HEK293 (cell line): ENCODE data around the gene AGO3.
A peak's percentile ranks its signal among the peaks of the same experiment; 100 is the strongest.

ENCODE experiments used
- CTCF ChIA-PET: fragments of 350-600 bp; formaldehyde crosslinking; extraction: SDS; loops from one replicate; lab custom pipeline; 2021; ENCODE audit warnings: antibody characterized with exemption; lab: Yijun Ruan, JAX
- POLR2A ChIA-PET: fragments of 300-600 bp; formaldehyde crosslinking; extraction: SDS; loops from one replicate; lab custom pipeline; 2020; ENCODE audit warnings: antibody characterized with exemption, inconsistent platforms; lab: Yijun Ruan, JAX
- H3K27ac ChIP-seq: fragments of 200-500 bp; sonication (Bioruptor generic); 2 replicates; pipeline ENCODE4 v1.5.1; 2014; ENCODE audit warnings: low read depth, low read length, control low read depth, inconsistent platforms; ENCODE audit errors: extremely low read depth
- H3K36me3 ChIP-seq, 2 experiments: fragments of 200-500 bp in 1 of 2; sonication (Bioruptor generic) in 1 of 2; 1 replicate in 1 of 2; 2 replicates in 1 of 2; pipeline ENCODE4 v1.5.1; 2014 to 2017; ENCODE audit warnings: inconsistent platforms in 2 of 2, low read length in 2 of 2; ENCODE audit not compliant: control insufficient read depth in 2 of 2, insufficient read depth in 1 of 2
- H3K4me1 ChIP-seq: fragments of 200-500 bp; sonication (Bioruptor generic); 2 replicates; pipeline ENCODE4 v1.5.1; 2014; ENCODE audit warnings: mild to moderate bottlenecking, low read length, inconsistent platforms; ENCODE audit not compliant: control insufficient read depth, insufficient read depth
- H3K4me3 ChIP-seq: 2 replicates; pipeline ENCODE4 v1.5.1; 2011; ENCODE audit warnings: low read depth, mild to moderate bottlenecking, control low read depth, low read length, moderate library complexity
- H3K9me3 ChIP-seq: fragments of 200-500 bp; sonication (Bioruptor generic); 2 replicates; pipeline ENCODE4 v1.5.1; 2014; ENCODE audit warnings: low read depth, low read length, inconsistent platforms; ENCODE audit not compliant: control insufficient read depth, insufficient read depth
- IKZF3 ChIP-seq: fragments of 450-650 bp; IDR thresholded peaks from 2 replicates; pipeline ENCODE4 v1.5.0; 2018; ENCODE audit warnings: missing biosample characterization, mild to moderate bottlenecking, missing genetic modification characterization, moderate library complexity
- KLF1 ChIP-seq: fragments of 450-650 bp; formaldehyde crosslinking; IDR thresholded peaks from 2 replicates; pipeline ENCODE4 v1.5.1; 2016; ENCODE audit warnings: missing biosample characterization, missing genetic modification characterization
- MYNN ChIP-seq: fragments of 450-650 bp; formaldehyde crosslinking; IDR thresholded peaks from 2 replicates; pipeline ENCODE4 v1.5.1; 2016; ENCODE audit warnings: missing biosample characterization, missing genetic modification characterization, borderline replicate concordance
- PATZ1 ChIP-seq: fragments of 450-650 bp; formaldehyde crosslinking; IDR thresholded peaks from 2 replicates; pipeline ENCODE4 v1.5.1; 2016; ENCODE audit warnings: missing biosample characterization, missing genetic modification characterization
- PRDM1 ChIP-seq: fragments of 450-650 bp; formaldehyde crosslinking; IDR thresholded peaks from 2 replicates; pipeline ENCODE4; 2016; ENCODE audit warnings: missing biosample characterization, missing genetic modification characterization
- ZBTB17 ChIP-seq: fragments of 450-650 bp; formaldehyde crosslinking; IDR thresholded peaks from 2 replicates; pipeline ENCODE4 v1.5.1; 2016; ENCODE audit warnings: missing biosample characterization, missing genetic modification characterization
- ZBTB7A ChIP-seq: fragments of 450-650 bp; formaldehyde crosslinking; IDR thresholded peaks from 2 replicates; pipeline ENCODE4 v1.5.1; 2016; ENCODE audit warnings: low read depth, missing biosample characterization, missing genetic modification characterization
- ZNF121 ChIP-seq: fragments of 450-650 bp; formaldehyde crosslinking; IDR thresholded peaks from 2 replicates; pipeline ENCODE4 v1.5.1; 2016; ENCODE audit warnings: missing biosample characterization, missing genetic modification characterization
- ZNF138 ChIP-seq: fragments of 450-650 bp; formaldehyde crosslinking; IDR thresholded peaks from 2 replicates; pipeline ENCODE4 v1.5.1; 2016; ENCODE audit warnings: missing biosample characterization, missing genetic modification characterization, borderline replicate concordance
- ZNF146 ChIP-seq: fragments of 450-650 bp; formaldehyde crosslinking; IDR thresholded peaks from 2 replicates; pipeline ENCODE4 v1.5.1; 2016; ENCODE audit warnings: missing biosample characterization, missing genetic modification characterization
- ZNF157 ChIP-seq: fragments of 450-650 bp; formaldehyde crosslinking; IDR thresholded peaks from 2 replicates; pipeline ENCODE4 v1.5.1; 2016; ENCODE audit warnings: missing biosample characterization, missing genetic modification characterization
- ZNF19 ChIP-seq: fragments of 450-650 bp; formaldehyde crosslinking; IDR thresholded peaks from 2 replicates; pipeline ENCODE4; 2016; ENCODE audit warnings: missing biosample characterization, missing genetic modification characterization, low read depth
- ZNF2 ChIP-seq: fragments of 450-650 bp; formaldehyde crosslinking; IDR thresholded peaks from 2 replicates; pipeline ENCODE4 v1.5.1; 2016; ENCODE audit warnings: missing biosample characterization, missing genetic modification characterization
- ZNF266 ChIP-seq: fragments of 450-650 bp; formaldehyde crosslinking; IDR thresholded peaks from 2 replicates; pipeline ENCODE4 v1.5.1; 2016; ENCODE audit warnings: missing biosample characterization, missing genetic modification characterization, low read depth
- ZNF274 ChIP-seq, 2 experiments: fragments of 200-500 bp in 1 of 2; fragments of 450-650 bp in 1 of 2; sonication (Bioruptor generic) in 1 of 2; formaldehyde crosslinking in 1 of 2; IDR thresholded peaks; 2 replicates each; pipeline versions ENCODE4 v1.5.1 to v1.6.1; 2014 to 2016; ENCODE audit warnings: borderline replicate concordance in 1 of 2, inconsistent platforms in 1 of 2, low read length in 1 of 2, missing biosample characterization in 1 of 2, missing genetic modification characterization in 1 of 2
- ZNF544 ChIP-seq: fragments of 450-650 bp; formaldehyde crosslinking; IDR thresholded peaks from 2 replicates; pipeline ENCODE4 v1.5.0; 2017; ENCODE audit warnings: missing biosample characterization, missing genetic modification characterization
- ZNF549 ChIP-seq: fragments of 450-650 bp; IDR thresholded peaks from 2 replicates; pipeline ENCODE4 v1.5.1; 2018; ENCODE audit warnings: missing biosample characterization, missing genetic modification characterization, mild to moderate bottlenecking, inconsistent platforms, moderate library complexity
- ZNF600 ChIP-seq: fragments of 450-650 bp; formaldehyde crosslinking; IDR thresholded peaks from 2 replicates; pipeline ENCODE4 v1.5.1; 2016; ENCODE audit warnings: missing biosample characterization, missing genetic modification characterization
- ZNF621 ChIP-seq: fragments of 450-650 bp; formaldehyde crosslinking; IDR thresholded peaks from 2 replicates; pipeline ENCODE4 v1.5.1; 2017; ENCODE audit warnings: missing biosample characterization, missing genetic modification characterization
- ZNF629 ChIP-seq: fragments of 450-650 bp; formaldehyde crosslinking; IDR thresholded peaks from 2 replicates; pipeline ENCODE4 v1.5.1; 2017; ENCODE audit warnings: missing biosample characterization, missing genetic modification characterization
- ZNF707 ChIP-seq: fragments of 450-650 bp; formaldehyde crosslinking; IDR thresholded peaks from 2 replicates; pipeline ENCODE4 v1.5.1; 2016; ENCODE audit warnings: missing biosample characterization, missing genetic modification characterization
- ZXDB ChIP-seq: fragments of 450-650 bp; formaldehyde crosslinking; IDR thresholded peaks from 2 replicates; pipeline ENCODE4 v1.5.1; 2016; ENCODE audit warnings: missing biosample characterization, missing genetic modification characterization
- TF ChIP-seq, protein P1 (sequence below): fragments of 450-650 bp; formaldehyde crosslinking; IDR thresholded peaks from 2 replicates; pipeline ENCODE4 v1.5.1; 2017; ENCODE audit warnings: missing biosample characterization, missing genetic modification characterization

AGO3 gene

DNA sequence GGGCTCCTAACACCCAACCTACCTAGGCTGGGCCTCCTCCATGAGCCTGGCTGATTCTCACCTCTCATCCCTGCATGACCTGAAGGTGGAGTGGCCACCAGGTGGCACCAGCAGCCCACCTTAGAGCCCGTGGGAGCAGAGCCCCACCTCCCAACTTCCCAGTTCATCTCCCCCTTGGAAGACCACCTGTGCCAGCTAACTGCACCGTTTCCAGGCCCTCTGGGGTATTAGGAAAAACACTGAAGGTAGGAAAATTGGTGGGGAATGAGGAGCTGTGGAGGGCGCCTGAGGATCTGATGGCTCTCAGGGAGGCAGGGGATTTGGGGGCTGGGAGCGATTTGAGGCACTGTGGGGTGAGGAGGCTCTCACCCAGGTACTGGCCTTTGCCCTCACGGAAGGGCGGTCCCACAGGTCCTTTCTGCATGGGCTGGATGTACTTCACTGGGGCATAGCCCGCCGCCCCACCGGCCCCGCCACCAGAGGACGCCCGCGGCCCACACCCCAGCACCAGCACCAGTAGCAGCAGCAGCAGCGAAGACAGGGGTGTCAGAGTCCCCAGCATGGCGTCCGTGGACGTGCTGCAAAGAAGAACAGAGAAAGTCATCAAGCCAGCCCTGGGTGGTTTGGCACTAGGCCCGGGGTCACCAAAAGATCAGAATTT lies 168.9 kb downstream of the AGO3 start (continued):
- no peak for TF ChIP-seq ZNF274 (IDR thresholded peaks at IDR 0.05; ENCODE audit: low read length)
- no peak for TF ChIP-seq ZNF274 (tag by site-specific recombination; IDR thresholded peaks at IDR 0.05; ENCODE audit: borderline replicate concordance)
- TF ChIP-seq ZNF629 (tag by site-specific recombination): 0 out of 2 replicates have a peak, but pooled peaks have one; percentile 13
- TF ChIP-seq PATZ1 (tag by site-specific recombination): peak; percentile 49
- TF ChIP-seq, protein P1, sequence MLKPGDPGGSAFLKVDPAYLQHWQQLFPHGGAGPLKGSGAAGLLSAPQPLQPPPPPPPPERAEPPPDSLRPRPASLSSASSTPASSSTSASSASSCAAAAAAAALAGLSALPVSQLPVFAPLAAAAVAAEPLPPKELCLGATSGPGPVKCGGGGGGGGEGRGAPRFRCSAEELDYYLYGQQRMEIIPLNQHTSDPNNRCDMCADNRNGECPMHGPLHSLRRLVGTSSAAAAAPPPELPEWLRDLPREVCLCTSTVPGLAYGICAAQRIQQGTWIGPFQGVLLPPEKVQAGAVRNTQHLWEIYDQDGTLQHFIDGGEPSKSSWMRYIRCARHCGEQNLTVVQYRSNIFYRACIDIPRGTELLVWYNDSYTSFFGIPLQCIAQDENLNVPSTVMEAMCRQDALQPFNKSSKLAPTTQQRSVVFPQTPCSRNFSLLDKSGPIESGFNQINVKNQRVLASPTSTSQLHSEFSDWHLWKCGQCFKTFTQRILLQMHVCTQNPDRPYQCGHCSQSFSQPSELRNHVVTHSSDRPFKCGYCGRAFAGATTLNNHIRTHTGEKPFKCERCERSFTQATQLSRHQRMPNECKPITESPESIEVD: no peak
- TF ChIP-seq ZNF146: no peak
- TF ChIP-seq ZNF157 (tag by site-specific recombination): no peak
- TF ChIP-seq ZBTB17: peak; percentile 39; the same call in 1 of the 2 replicates

- no peaks in the 10 kb centered on the region for H3K9me3 ChIP-seq
- CTCF ChIA-PET: interaction anchor here (0.6 to 11.1 kb wide), 19 partner anchors 10 to 242 kb away, joined by 3 to 156 read pairs (median 5); partner anchors contain the start of gene TRAPPC3
- no peak overlapping the region for H3K27ac ChIP-seq
- no peak overlapping the region for H3K4me3 ChIP-seq
- POLR2A ChIA-PET: no interaction called here
- no peak for TF ChIP-seq ZNF121
- no peak for TF ChIP-seq ZNF621
- no peak for TF ChIP-seq ZNF707 (tag by site-specific recombination)
- no peak for TF ChIP-seq IKZF3
- TF ChIP-seq ZNF138: no peak
- TF ChIP-seq ZNF629 (tag by site-specific recombination): no peak
- no peak for TF ChIP-seq ZNF157 (tag by site-specific recombination)
- TF ChIP-seq KLF1 (tag by site-specific recombination): no peak
- no peak for TF ChIP-seq ZNF19 (tag by site-specific recombination)
- TF ChIP-seq ZNF544 (tag by site-specific recombination): no peak
- no peak for TF ChIP-seq ZNF266 (tag by site-specific recombination)
- TF ChIP-seq ZNF2: no peak
- TF ChIP-seq ZNF549 (tag by site-specific recombination): no peak
- no peak for TF ChIP-seq ZXDB (tag by site-specific recombination)
- TF ChIP-seq ZBTB7A: no peak
- H3K4me1 ChIP-seq: no peaks in the 10 kb centered on the region
- peaks cover 0 to 17% of the 10 kb centered on the region in 2 experiments; a peak in 1 of 3 replicates for H3K36me3 ChIP-seq
These were observed 169.5 kb downstream of the AGO3 start for GRCh38 chr1:36100376-36100775.

- Histone ChIP-seq H3K27ac (no peak overlapping the region), H3K4me3 (no peak overlapping the region), H3K36me3 (peaks cover 0 to 6% of the 10 kb centered on the region in 2 experiments; a peak in 1 of 3 replicates), H3K4me1 (no peaks in the 10 kb centered on the region), H3K9me3 (no peaks in the 10 kb centered on the region)
- CTCF ChIA-PET: interaction anchor here (0.8 to 11.1 kb wide), 7 partner anchors 16 to 184 kb away, joined by 3 to 156 read pairs (median 4); partner anchors contain the start of gene TRAPPC3
- no peak for TF ChIP-seq ZNF600
- peak; percentile 91 for TF ChIP-seq ZNF146
- no peak for TF ChIP-seq PRDM1
- no peak for TF ChIP-seq MYNN (tag by site-specific recombination)
- POLR2A ChIA-PET: interaction anchor here (0.6 kb wide), 1 partner anchor 45 kb away, joined by 3 read pairs; no protein-coding TSS in a partner anchor
These were observed 170.6 kb downstream of the AGO3 start for GRCh38 chr1:36101546-36101945.
